Hematopoietic multipotent progenitor cell (in vitro differentiated cells): ENCODE results near the gene PIK3R1. TPM values are rescaled to one million over a fixed set of nuclear protein-coding genes. Genes with fewer than 3 reads are reported as not detected.

ENCODE experiments used
- DNase-seq, 3 donors: peaks; one replicate each; pipeline ENCODE4 v3.0.0-alpha.2; 2011 to 2015; ENCODE audit warnings: low read depth in 2 of 3, low spot score in 2 of 3
- total RNA-seq: library from RNA; depleted of rRNA; stranded (reverse); fragments of >200 nt; gene quantifications from one replicate; pipeline ENCODE4 v1.2.3, GENCODE V29; 2012

Gene PIK3R1
- total RNA-seq, 1 donor, result 46.6 TPM

- DNase-seq, result peak in 1 of 3 donors; percentile 17
Measured at GRCh38 chr5:68288707-68289134, 73.2 kb downstream of the PIK3R1 start.

GRCh38 chr5:68289498-68289897, 73.9 kb downstream of the PIK3R1 start:
- DNase-seq, result no peak

- peak in 1 of 3 donors; percentile 32 for DNase-seq
Measured at GRCh38 chr5:68290260-68290674, 74.7 kb downstream of the PIK3R1 start.

DNA sequence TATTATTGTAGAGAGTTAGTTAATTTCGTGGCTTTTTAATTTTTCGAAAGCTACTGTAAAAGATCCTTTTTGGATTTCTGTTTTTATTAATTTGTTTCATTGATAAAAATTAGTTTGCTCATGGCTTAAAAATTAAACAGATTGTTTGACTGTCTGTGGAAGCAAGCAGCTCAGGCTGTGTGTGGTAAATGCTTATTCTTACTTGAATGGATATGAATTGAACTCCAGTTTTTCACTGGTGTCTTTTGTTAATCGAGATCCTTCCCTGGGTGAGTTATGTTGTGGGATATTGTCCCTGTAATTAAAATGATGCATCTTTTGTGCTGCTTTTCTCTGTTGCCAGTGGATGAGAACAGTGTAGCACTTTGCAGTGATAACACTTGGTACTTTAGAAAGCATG, 75.3 kb downstream of the PIK3R1 start:
- no peak for DNase-seq

- no peak for DNase-seq
Measured at GRCh38 chr5:68292316-68292715, 76.8 kb downstream of the PIK3R1 start.

DNA sequence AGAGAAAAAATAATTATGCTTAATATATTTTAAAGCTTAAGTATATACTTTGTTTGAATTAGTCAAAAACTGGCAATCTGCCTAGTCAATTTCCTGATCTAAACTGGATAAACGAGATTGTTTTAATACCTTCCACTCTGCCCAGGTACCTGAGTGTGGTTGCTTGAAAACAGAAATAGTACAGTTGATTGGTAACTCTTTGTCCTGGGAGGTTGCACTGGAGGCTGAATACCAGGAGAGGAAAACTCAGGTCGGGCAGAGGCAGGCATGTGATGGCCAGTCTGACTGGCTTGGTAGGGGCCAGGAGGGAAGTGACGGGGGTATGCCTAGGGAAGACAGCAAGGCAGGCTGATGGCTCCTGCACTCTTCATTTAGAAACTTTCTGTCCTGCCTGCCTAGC, 80.2 kb downstream of the PIK3R1 start:
- no peak for DNase-seq

DNA sequence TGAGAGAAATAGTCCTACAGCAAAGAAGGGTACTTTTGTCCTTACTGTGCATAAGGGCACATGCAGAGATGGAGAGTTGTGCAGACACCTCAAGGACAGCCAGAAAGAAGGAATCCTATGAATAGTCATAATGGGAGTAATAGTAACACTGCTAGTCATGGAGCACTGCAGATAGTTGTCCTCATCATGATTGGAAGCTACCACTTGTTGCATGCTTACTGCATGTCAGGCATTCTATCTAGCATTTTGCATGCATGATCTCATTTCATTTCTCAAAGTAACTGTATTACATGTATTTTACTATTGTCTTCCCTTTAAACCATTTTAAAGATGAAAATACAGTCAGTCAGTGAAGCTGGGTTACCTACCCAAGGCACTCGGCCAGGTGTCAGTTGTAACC, 81.3 kb downstream of the PIK3R1 start:
- no peak for DNase-seq

DNA sequence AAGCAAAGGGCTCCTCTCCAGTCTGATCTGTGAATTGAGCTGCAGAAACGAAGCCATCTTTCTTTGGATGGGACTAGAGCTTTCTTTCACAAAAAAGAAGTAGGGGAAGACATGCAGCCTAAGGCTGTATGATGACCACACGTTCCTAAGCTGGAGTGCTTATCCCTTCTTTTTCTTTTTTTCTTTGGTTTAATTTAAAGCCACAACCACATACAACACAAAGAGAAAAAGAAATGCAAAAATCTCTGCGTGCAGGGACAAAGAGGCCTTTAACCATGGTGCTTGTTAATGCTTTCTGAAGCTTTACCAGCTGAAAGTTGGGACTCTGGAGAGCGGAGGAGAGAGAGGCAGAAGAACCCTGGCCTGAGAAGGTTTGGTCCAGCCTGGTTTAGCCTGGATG, 82.1 kb downstream of the PIK3R1 start:
- DNase-seq, result no peak

DNA sequence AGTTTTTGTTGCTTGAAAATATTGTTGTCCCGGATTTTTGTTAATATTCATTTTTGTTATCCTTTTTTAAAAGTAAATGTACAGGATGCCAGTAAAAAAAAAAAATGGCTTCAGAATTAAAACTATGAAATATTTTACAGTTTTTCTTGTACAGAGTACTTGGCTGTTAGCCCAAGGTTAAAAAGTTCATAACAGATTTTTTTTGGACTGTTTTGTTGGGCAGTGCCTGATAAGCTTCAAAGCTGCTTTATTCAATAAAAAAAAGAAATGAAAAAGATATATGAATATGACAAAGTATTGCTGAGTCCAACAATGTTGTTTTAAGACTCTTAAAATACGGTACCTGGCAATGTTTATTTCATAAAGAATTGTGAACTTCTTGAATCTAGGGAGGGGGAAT, 82.9 kb downstream of the PIK3R1 start:
- DNase-seq, result no peak

- no peak for DNase-seq
Measured at GRCh38 chr5:68299105-68299504, 83.5 kb downstream of the PIK3R1 start.

DNA sequence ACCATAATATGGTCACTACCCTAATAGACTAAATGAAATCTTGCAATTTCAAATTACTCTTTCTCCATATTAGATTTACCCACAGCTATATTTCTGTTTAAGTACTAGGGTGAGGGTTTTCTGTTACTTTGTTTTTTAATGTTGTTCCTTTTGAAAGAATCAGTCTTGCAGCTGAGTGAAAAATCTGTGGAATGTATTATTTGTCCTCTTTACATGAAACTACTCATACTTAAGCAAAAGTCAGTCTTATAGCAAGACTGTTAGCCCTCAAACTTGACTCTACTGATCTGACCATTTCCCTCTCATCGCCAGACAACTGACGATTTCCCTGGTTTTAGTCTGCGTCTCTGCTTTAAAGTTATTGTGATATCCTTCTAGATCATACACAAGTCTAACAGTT, 84.0 kb downstream of the PIK3R1 start:
- no peak for DNase-seq

DNA sequence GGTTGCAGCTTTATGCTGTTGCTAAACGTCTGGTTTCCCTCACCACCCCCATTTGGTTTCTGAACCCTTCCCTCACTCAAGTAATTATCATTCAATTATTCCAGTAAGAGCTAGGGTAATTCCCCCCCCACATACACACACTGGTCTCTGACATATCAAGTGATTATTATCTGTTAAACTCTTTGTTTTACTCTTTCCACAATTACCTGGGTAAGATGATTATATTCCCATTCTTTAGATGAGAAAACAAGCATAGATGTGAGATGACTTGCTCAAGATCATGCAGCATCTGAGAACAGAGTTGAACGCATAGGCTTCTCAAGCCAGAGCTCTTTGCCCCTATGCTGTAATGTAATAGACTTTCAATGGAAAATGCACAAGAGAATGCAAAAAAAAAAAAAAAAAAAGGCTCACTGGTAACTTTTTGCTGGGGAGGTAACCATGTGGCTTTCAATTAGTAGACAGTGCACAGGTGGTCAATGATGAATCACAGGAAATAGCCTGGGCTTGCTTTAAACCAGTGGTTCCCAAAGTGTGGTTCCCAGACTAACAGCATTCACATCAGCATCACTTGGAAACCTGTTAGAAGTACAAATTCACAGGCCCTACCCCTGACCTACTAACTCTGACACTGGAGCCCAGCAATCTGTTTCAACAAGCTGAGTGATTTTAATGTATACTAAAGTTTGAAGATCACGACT, 87.6 kb downstream of the PIK3R1 start:
- DNase-seq, result no peak

DNA sequence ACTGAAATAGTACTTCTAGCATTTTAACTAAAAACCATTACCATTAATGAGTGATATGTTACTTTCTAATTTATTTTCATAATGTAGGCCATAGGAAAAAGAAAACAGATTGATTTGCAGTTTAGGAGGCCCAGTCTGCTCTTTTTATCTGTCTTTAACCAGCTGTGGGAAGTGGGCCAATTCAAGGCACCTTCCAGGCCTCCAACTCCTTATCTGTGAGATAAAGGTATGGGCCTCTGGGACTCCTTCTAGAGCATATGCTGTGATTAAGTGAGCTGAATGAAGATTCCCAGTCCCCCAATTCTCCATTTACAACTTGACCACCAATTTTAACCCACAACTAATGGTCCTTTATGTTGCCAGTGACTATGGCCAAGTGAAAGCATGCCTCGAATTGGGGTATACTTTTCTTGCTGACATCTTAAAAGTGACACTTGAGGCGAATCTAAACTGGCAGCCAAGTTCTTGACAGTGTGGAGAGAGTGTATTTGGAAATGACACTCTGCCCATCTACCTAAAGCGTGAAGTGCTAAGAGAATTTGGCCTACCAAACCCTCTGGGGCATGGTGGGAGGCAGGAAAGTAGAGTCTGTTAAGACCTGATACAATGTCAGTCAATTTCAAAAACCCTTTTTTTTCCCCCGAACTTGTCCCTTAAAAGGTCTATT, 88.3 kb downstream of the PIK3R1 start:
- peak in 1 of 3 donors; percentile 47 for DNase-seq

DNA sequence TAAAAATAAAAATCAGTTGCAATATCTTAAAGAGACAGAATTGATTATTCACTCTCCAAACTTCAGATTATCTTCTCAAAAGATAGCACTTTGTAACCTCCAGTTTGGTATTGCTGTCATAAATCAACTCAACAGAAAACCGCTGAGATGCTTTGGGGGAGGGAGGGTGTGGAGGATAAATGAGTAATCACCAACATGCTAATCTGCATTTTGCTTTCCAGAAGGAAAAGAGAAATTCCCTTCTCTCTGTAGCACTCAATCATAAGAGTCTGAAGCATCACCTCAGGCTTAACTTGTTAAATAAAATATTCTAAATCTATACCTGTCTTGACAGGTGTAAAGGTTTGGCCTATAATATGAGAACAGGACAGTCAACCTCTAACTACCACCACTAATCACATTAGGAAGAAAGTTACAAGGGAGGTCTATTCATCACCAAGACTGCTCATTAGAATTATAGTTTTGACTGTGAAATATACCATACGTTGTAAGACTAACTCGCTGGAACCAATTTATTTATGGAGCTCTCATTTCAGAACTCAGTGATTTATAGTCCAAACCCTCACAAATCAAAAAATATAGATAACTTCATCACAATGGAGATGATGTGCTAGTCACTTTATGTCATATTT, 89.0 kb downstream of the PIK3R1 start:
- DNase-seq, result peak in 1 of 3 donors; percentile 21

GRCh38 chr5:68305223-68305870, 89.8 kb downstream of the PIK3R1 start:
- DNase-seq, result no peak

GRCh38 chr5:68306361-68307014, 90.9 kb downstream of the PIK3R1 start:
- no peak for DNase-seq

GRCh38 chr5:68313336-68313735, 97.8 kb downstream of the PIK3R1 start:
- no peak for DNase-seq

DNA sequence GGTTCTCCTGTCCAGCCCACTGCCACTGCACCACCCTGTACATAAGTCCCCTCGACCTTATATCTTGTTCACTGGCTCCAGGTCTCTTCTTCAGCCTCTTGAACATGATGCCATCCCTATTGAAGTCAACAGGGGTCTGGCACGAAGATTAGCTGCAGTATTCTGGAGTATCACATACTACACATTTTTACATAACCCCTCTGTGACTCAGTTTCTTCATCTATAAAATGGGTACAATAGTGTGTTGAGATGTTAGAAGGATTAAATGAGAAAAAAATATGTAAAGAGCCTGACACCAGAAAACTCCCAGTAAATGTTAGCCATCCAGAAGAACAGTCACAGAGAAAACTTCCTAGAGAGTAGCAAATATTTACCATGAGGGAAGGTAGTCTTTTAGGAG, 98.9 kb downstream of the PIK3R1 start:
- no peak for DNase-seq

- no peak for DNase-seq
Measured at GRCh38 chr5:68315679-68316271, 100.2 kb downstream of the PIK3R1 start.

DNA sequence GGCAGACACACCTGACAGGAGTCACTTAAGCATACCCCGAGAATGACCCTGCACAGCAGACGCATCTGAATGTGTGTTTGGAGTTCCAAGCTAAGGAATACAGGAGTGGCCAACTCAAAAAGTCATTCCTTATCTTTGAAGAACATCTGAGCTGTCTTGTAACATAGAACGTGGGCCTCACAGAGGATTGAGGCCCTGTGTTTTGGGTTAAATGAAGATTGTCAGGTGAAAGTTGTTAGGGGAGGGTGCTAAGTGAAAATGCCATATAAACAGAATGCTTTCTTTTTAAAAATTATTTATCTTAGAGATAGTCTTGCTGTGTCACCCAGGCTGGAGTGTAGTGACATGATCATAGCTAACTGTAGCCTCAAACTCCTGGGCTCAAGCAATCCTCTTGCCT, 100.9 kb downstream of the PIK3R1 start:
- DNase-seq, result no peak

DNA sequence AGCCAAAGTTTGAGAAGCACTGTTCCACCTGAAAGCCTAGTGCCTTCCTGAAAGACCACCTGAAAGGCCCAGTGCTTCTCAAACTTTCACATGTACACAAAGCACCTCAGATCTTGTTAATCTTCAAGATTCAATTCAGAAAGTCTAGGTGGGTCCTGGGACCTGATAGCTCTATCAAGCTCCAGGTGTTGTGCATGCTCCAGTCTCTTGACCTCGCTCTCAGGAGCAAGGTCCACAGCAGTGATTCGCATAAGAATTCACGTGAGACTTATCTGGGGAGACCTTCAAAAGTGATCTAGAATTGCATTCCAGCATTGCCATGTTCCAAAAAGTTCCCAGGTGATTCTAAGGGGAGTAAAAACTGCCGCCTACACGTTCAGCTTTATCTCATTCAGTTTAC, 102.1 kb downstream of the PIK3R1 start:
- DNase-seq, result no peak
